GM12872 (cell line): ENCODE measurements around the gene CCDC85C.

Source experiments
- CTCF ChIP-seq: IDR thresholded peaks from 3 replicates; pipeline ENCODE4 v1.5.1; 2011; ENCODE audit warnings: low read depth, mild to moderate bottlenecking, low read length, moderate library complexity; ENCODE audit not compliant: insufficient read depth

The CCDC85C gene

DNA sequence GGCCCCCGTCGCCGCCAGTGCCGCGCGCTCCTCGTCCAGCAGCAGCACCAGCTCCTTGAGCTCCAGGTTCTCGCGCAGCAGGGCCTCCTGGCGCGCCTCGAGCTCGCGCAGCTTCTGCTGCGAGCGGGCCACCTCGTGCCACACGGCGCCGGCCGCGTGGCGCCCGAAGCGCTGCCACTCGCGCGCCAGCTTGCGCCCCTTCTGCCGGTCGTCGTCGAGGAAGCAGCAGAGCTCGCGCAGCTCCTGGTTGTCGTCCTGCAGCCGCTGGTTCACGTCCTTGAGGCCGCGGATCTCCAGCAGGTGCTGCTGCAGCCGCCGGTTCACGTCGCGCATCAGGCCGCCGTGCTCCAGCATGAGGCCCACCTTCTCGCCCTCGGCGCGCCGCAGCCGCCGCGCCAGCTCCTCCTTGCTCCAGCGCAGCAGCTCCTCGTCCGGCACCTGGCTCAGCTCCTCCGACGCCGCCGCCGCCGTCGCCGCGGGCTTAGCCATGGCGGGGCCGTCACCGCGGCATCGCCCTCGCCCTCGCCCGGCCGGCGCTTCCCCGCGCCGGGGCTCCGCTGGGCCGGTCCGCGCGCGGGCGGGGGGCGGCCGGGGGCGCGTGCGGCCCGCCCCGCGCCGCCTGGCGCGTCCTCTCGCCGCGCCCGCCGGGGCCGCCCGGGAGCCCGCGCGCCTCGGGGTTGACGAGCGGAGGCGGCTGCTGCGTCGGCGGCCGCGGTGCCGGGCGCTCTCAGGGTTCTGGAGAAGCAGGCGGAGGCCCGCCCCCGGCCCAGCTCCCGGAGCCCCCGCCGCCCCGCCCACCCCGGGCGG lies at the start of gene CCDC85C:
Gene CCDC85C (minus strand): TSS at position 737 of the 807 bp plus-strand sequence. CDS start 248 bp downstream, at position 489.
- TF ChIP-seq CTCF = no peak

DNA sequence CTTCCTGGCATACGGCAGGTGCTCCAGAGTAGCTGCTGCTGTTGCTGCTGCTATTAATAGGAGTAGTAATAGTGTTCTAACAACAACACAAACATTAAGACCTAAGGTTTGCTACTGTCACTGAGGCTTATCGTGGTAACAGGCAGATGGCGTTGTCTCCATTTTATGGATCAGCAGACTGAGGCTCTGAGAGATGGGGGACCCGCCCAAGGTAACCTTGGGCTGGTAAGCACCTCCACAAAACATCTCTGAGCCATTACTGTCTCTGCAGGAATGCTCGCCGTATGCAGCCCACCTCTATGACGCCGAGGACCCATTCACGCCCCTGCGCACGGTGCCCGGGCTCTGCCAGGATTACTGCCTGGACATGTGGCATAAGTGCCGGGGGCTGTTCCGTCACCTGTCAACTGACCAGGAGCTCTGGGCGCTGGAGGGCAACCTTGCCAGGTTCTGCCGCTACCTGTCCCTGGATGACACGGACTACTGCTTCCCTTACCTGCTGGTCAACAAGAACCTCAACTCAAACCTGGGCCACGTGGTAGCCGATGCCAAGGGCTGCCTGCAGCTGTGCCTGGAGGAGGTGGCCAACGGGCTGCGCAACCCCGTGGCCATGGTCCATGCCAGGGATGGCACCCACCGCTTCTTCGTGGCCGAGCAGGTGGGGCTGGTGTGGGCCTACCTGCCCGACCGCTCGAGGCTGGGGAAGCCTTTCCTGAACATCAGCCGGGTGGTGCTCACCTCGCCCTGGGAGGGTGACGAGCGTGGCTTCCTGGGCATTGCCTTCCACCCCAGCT lies 48.1 kb upstream of the CCDC85C start:
- no peak for TF ChIP-seq CTCF

- TF ChIP-seq CTCF = no peak
Observed at GRCh38 chr14:99650189-99650588, 46.2 kb upstream of the CCDC85C start.

DNA sequence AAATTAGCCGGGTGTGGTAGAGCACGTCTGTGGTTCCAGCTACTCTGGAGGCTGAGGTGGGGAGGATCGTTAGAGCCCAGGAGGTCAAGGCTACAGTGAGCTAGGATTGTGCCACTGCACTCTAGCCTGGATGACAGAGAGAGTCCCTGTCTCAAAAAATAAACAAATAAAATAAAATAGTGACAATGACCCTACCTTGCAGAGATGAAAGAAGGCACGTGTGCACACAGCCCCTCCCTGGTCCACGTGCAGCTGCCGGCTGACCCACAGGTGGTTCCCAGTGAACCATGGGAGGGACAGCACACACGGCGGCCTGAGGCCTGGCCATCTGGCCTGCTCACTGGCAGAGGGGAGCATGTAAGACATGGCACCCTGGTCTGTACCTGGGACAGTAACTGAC lies 45.6 kb upstream of the CCDC85C start:
- TF ChIP-seq CTCF = no peak

- TF ChIP-seq CTCF = no peak
Observed at GRCh38 chr14:99649219-99649618, 45.2 kb upstream of the CCDC85C start.

GRCh38 chr14:99648027-99648784 lies 44.2 kb upstream of the CCDC85C start:
- no peak for TF ChIP-seq CTCF

DNA sequence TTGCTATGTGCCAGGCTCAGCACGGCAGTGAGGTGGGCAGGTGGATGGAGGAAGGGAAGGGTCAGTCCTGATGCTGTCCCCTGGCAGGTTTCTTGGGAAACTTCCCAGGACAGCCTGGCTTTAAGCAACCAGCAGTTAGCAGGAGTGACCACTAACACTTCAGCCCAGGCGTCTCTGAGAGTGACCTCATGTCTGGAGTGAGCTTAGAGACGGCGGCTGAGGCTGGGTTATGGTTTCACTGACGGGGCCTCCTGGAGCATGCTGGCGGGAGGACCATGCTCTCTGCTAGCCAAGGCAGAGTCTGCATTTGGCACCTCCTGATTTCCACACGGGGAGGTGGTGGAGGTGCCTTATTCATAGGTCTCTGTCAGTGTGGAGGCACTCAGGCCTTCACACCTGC lies 43.4 kb upstream of the CCDC85C start:
- no peak for TF ChIP-seq CTCF
